Neural progenitor cell (in vitro differentiated cells): ENCODE data around the gene DDB1. TPM values are rescaled to one million over a fixed set of nuclear protein-coding genes. Genes with fewer than 3 reads are reported as not detected.

Experiments used
- DNase-seq: peaks from one replicate; pipeline ENCODE4 v3.0.0-alpha.2; 2016; ENCODE audit warnings: low spot score
- H2AFZ ChIP-seq: fragments of 200-600 bp; sonication (generic); replicated peaks from 2 replicates; pipeline ENCODE4 v1.6.1; 2016; ENCODE audit warnings: antibody characterized with exemption
- H3F3A ChIP-seq: fragments of 200-600 bp; sonication (generic); 2 replicates; pipeline ENCODE4 v1.6.1; 2016; ENCODE audit warnings: antibody characterized with exemption, low read depth
- H3K27ac ChIP-seq: fragments of 200-600 bp; sonication (generic); 2 replicates; pipeline ENCODE4 v1.5.1; 2016; ENCODE audit warnings: mild to moderate bottlenecking
- H3K27me3 ChIP-seq: fragments of 200-600 bp; sonication (generic); 2 replicates; pipeline ENCODE4 v1.6.1; 2016; ENCODE audit warnings: mild to moderate bottlenecking, moderate library complexity
- H3K36me3 ChIP-seq: fragments of 200-600 bp; sonication (generic); 2 replicates; pipeline ENCODE4 v1.5.1; 2016
- H3K4me1 ChIP-seq: fragments of 200-600 bp; sonication (generic); 2 replicates; pipeline ENCODE4 v1.6.1; 2016; ENCODE audit warnings: mixed run types
- H3K4me2 ChIP-seq: fragments of 200-600 bp; sonication (generic); 2 replicates; pipeline ENCODE4 v1.6.1; 2016
- H3K4me3 ChIP-seq: fragments of 200-600 bp; sonication (generic); 2 replicates; pipeline ENCODE4 v1.5.1; 2016
- H3K79me2 ChIP-seq: fragments of 200-600 bp; sonication (generic); 2 replicates; pipeline ENCODE4 v1.6.1; 2016; ENCODE audit warnings: low read depth
- H3K9ac ChIP-seq: fragments of 200-600 bp; sonication (generic); 2 replicates; pipeline ENCODE4 v1.6.1; 2016
- H3K9me3 ChIP-seq: fragments of 200-600 bp; sonication (generic); 2 replicates; pipeline ENCODE4 v1.5.1; 2016; ENCODE audit warnings: low read depth
- H4K20me1 ChIP-seq: fragments of 200-600 bp; sonication (generic); 2 replicates; pipeline ENCODE4 v1.6.1; 2016; ENCODE audit warnings: low read depth
- H3K27ac Mint-ChIP-seq: 3 replicates; pipeline ENCODE4 v1.8.0; 2021; ENCODE audit warnings: mixed read lengths
- H3K27me3 Mint-ChIP-seq: 2 replicates; pipeline ENCODE4 v1.8.0; 2022; ENCODE audit warnings: low read depth, mild to moderate bottlenecking, inconsistent platforms, moderate library complexity, mixed read lengths; ENCODE audit not compliant: insufficient read depth
- H3K36me3 Mint-ChIP-seq: 3 replicates; pipeline ENCODE4 v1.8.0; 2021; ENCODE audit warnings: mixed read lengths
- H3K4me1 Mint-ChIP-seq: 3 replicates; pipeline ENCODE4 v1.8.0; 2021; ENCODE audit warnings: mixed read lengths
- H3K4me3 Mint-ChIP-seq: 3 replicates; pipeline ENCODE4 v1.8.0; 2021; ENCODE audit warnings: mild to moderate bottlenecking, moderate library complexity, mixed read lengths
- H3K9me3 Mint-ChIP-seq: 3 replicates; pipeline ENCODE4 v1.8.0; 2020; ENCODE audit warnings: mixed read lengths
- CTCF ChIP-seq: fragments of 200-600 bp; sonication (generic); IDR thresholded peaks from 2 replicates; pipeline ENCODE4 v1.5.1; 2017; ENCODE audit warnings: antibody characterized with exemption, mild to moderate bottlenecking
- EZH2 ChIP-seq: fragments of 200-600 bp; sonication (generic); IDR thresholded peaks from 2 replicates; pipeline ENCODE4 v1.6.1; 2017; ENCODE audit warnings: antibody characterized with exemption, mild to moderate bottlenecking, moderate library complexity
- EZH2phosphoT487 ChIP-seq: fragments of 200-600 bp; sonication (generic); IDR thresholded peaks from 2 replicates; pipeline ENCODE4 v1.6.1; 2017; ENCODE audit warnings: antibody characterized with exemption
- total RNA-seq: library from RNA; depleted of rRNA; stranded (reverse); fragments of >200 nt; gene quantifications from 2 replicates; pipeline ENCODE4 v1.2.3, GENCODE V29; 2015; ENCODE audit warnings: low replicate concordance

Gene DDB1
- total RNA-seq, 1 donor from 2014 or later, result 275 TPM

- no peaks in the 10 kb centered on the region for H3K9me3 Mint-ChIP-seq
- H3K27me3 ChIP-seq, result no peaks in the 10 kb centered on the region
- no peaks in the 10 kb centered on the region for H3F3A ChIP-seq
- H2AFZ ChIP-seq, result no peak overlapping the region
- no peak overlapping the region for H3K4me3 ChIP-seq
- no peaks in the 10 kb centered on the region for H3K79me2 ChIP-seq
- TF ChIP-seq EZH2 (no peak), EZH2phosphoT487 (no peak), CTCF (no peak)
- H3K4me2 ChIP-seq, result no peak overlapping the region
- H3K4me1 Mint-ChIP-seq, result peaks cover 12% of the 10 kb centered on the region
- DNase-seq, result no peak
- H3K36me3 Mint-ChIP-seq, result no peaks in the 10 kb centered on the region
- no peaks in the 10 kb centered on the region for H4K20me1 ChIP-seq
- H3K27ac ChIP-seq, result no peak overlapping the region
- no peak overlapping the region for H3K4me3 Mint-ChIP-seq
- H3K36me3 ChIP-seq, result no peaks in the 10 kb centered on the region
- no peak overlapping the region for H3K9ac ChIP-seq
- no peaks in the 10 kb centered on the region for H3K9me3 ChIP-seq
- no peak overlapping the region for H3K27ac Mint-ChIP-seq
- peaks cover 4% of the 10 kb centered on the region for H3K27me3 Mint-ChIP-seq
- H3K4me1 ChIP-seq, result no peaks in the 10 kb centered on the region
Observed at GRCh38 chr11:61274084-61274483, 58.8 kb downstream of the DDB1 start.

GRCh38 chr11:61273178-61274078 is 59.5 kb downstream of the DDB1 start:
- H3K9ac ChIP-seq, result no peak overlapping the region
- Mint-ChIP-seq H3K4me3 (no peak overlapping the region), H3K27ac (no peak overlapping the region), H3K36me3 (no peaks in the 10 kb centered on the region), H3K27me3 (peaks cover 4% of the 10 kb centered on the region), H3K9me3 (no peaks in the 10 kb centered on the region), H3K4me1 (peaks cover 11% of the 10 kb centered on the region)
- H3K9me3 ChIP-seq, result no peaks in the 10 kb centered on the region
- H3K4me2 ChIP-seq, result no peak overlapping the region
- no peak overlapping the region for H2AFZ ChIP-seq
- H3K4me1 ChIP-seq, result no peaks in the 10 kb centered on the region
- H3K4me3 ChIP-seq, result no peak overlapping the region
- no peak overlapping the region for H3K27ac ChIP-seq
- DNase-seq, result no peak
- no peaks in the 10 kb centered on the region for H3K79me2 ChIP-seq
- no peaks in the 10 kb centered on the region for H3K27me3 ChIP-seq
- H3F3A ChIP-seq, result no peaks in the 10 kb centered on the region
- TF ChIP-seq EZH2phosphoT487 (no peak), CTCF (no peak), EZH2 (no peak)
- H3K36me3 ChIP-seq, result no peaks in the 10 kb centered on the region
- H4K20me1 ChIP-seq, result no peaks in the 10 kb centered on the region

GRCh38 chr11:61272731-61273130 is 60.2 kb downstream of the DDB1 start:
- H2AFZ ChIP-seq, result no peak overlapping the region
- H3K9me3 Mint-ChIP-seq, result no peaks in the 10 kb centered on the region

More at GRCh38 chr11:61272731-61273130, 60.2 kb downstream of the DDB1 start:
- Histone ChIP-seq H3K27me3 (no peaks in the 10 kb centered on the region), H3K4me1 (no peaks in the 10 kb centered on the region), H3K9ac (no peak overlapping the region), H3K27ac (no peak overlapping the region), H3K4me2 (no peak overlapping the region), H3K9me3 (no peaks in the 10 kb centered on the region), H3F3A (no peaks in the 10 kb centered on the region), H3K36me3 (no peaks in the 10 kb centered on the region), H3K79me2 (no peaks in the 10 kb centered on the region), H4K20me1 (no peaks in the 10 kb centered on the region), H3K4me3 (no peak overlapping the region)
- H3K4me3 Mint-ChIP-seq, result no peak overlapping the region
- H3K36me3 Mint-ChIP-seq, result no peaks in the 10 kb centered on the region
- no peak for DNase-seq
- H3K27me3 Mint-ChIP-seq, result peaks cover 4% of the 10 kb centered on the region
- no peak for TF ChIP-seq EZH2phosphoT487
- peaks cover 4% of the 10 kb centered on the region for H3K4me1 Mint-ChIP-seq
- no peak overlapping the region for H3K27ac Mint-ChIP-seq
